ENCODE measurements around the gene NEXN. TPM values are rescaled to one million over a fixed set of nuclear protein-coding genes. Genes with fewer than 3 reads are reported as not detected.
A peak's percentile ranks its signal among the peaks of the same experiment; 100 is the strongest.

The NEXN gene
- total and polyA plus RNA-seq, 4 donors, result 0.51 to 2.4 (median 1.7) TPM

DNA sequence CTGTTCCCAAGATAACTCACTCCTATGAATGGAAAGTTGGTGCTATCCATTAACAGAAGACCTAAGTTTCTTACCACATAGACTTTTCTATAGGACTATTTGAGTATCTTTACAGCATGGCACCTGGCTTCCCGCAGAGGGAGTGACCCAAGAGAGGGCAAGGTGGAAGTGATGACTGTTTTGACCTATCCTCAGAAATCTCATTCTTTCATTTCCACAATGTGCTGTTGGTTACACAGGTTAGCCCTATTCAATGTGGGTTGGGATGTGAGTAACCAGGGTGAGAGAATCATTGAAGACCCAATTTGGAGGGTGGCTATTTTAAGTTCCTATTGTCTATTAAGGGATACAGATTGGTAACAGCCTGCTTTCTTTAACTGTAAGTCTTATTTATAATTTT, 38.3 kb upstream of the NEXN start (continued):
- TF ChIP-seq, protein P1, sequence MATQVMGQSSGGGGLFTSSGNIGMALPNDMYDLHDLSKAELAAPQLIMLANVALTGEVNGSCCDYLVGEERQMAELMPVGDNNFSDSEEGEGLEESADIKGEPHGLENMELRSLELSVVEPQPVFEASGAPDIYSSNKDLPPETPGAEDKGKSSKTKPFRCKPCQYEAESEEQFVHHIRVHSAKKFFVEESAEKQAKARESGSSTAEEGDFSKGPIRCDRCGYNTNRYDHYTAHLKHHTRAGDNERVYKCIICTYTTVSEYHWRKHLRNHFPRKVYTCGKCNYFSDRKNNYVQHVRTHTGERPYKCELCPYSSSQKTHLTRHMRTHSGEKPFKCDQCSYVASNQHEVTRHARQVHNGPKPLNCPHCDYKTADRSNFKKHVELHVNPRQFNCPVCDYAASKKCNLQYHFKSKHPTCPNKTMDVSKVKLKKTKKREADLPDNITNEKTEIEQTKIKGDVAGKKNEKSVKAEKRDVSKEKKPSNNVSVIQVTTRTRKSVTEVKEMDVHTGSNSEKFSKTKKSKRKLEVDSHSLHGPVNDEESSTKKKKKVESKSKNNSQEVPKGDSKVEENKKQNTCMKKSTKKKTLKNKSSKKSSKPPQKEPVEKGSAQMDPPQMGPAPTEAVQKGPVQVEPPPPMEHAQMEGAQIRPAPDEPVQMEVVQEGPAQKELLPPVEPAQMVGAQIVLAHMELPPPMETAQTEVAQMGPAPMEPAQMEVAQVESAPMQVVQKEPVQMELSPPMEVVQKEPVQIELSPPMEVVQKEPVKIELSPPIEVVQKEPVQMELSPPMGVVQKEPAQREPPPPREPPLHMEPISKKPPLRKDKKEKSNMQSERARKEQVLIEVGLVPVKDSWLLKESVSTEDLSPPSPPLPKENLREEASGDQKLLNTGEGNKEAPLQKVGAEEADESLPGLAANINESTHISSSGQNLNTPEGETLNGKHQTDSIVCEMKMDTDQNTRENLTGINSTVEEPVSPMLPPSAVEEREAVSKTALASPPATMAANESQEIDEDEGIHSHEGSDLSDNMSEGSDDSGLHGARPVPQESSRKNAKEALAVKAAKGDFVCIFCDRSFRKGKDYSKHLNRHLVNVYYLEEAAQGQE (IDR thresholded peaks at IDR 0.05), result no peak

DNA sequence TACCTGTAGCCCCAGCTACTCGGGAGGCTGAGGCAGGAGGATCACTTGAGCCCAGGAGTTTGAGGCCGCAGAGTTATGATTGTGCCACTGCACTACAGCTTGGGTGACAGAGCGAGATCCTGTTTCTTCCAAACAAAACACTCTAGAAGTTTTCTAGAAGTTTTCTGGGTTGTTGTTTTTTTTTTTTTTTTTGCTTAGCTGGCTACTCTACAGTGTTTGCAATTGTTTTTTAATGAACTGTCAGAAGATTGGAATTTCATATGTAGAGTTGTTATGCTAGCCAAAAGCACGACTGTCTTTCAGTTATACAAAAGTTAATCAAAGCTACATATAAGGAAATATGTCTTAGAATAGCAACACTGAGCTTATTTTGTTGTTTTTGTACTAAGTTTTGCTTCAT, 30.9 kb upstream of the NEXN start:
- Histone ChIP-seq H3K4me1 (ENCODE audit: control insufficient read depth in 4 of 4, insufficient read depth in 4 of 4, low read length in 3 of 4) (peaks cover 0 to 11% (median 3%) of the 10 kb centered on the region in 4 donors), H3K4me3 (ENCODE audit: low read depth in 1 of 3, low read length in 3 of 3) (no peak overlapping the region), H3K9me3 (ENCODE audit: control insufficient read depth in 4 of 4, low read length in 3 of 4) (peaks cover 0 to 4% (median 0%) of the 10 kb centered on the region in 4 donors), H3K27ac (ENCODE audit: low read depth in 1 of 2, low read length in 2 of 2) (no peak overlapping the region), H3K9ac (ENCODE audit: low read depth in 1 of 2, low read length in 2 of 2) (no peak overlapping the region), H3K27me3 (ENCODE audit: control insufficient read depth in 4 of 4, insufficient read depth in 4 of 4, low read length in 3 of 4) (no peaks in the 10 kb centered on the region), H3K36me3 (ENCODE audit: control insufficient read depth in 4 of 4, insufficient read depth in 3 of 4, low read depth in 1 of 4, low read length in 3 of 4) (peaks cover 0 to 2% (median 0%) of the 10 kb centered on the region in 4 donors)
- 96% methylated on average over 4 of the region's 4 CpGs for WGBS
- no peak for DNase-seq (ENCODE audit: low spot score)
- TF ChIP-seq RAD21 (IDR thresholded peaks at IDR 0.05) (no peak), JUND (IDR thresholded peaks at IDR 0.05) (no peak)
- TF ChIP-seq, protein P2, sequence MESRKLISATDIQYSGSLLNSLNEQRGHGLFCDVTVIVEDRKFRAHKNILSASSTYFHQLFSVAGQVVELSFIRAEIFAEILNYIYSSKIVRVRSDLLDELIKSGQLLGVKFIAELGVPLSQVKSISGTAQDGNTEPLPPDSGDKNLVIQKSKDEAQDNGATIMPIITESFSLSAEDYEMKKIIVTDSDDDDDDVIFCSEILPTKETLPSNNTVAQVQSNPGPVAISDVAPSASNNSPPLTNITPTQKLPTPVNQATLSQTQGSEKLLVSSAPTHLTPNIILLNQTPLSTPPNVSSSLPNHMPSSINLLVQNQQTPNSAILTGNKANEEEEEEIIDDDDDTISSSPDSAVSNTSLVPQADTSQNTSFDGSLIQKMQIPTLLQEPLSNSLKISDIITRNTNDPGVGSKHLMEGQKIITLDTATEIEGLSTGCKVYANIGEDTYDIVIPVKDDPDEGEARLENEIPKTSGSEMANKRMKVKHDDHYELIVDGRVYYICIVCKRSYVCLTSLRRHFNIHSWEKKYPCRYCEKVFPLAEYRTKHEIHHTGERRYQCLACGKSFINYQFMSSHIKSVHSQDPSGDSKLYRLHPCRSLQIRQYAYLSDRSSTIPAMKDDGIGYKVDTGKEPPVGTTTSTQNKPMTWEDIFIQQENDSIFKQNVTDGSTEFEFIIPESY (IDR thresholded peaks at IDR 0.05), result no peak

DNA sequence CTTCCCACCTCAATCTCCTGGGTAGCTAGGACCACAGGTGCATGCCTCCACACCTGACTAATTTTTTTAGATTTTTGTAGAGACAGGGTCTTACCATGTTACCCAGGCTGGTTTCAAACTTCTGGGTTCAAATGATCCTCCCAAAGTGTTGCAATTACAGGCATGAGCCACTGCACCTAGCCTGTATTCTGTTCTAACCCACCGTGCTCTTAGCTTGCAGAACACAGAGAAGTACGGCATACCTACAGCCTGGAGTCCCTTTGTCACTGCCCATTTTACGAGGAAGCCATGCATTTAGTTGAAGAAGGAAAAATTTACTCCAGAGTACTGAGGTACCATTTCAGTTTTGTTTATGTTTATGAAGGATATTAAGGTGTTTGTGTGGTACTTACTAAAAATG, 29.7 kb upstream of the NEXN start:
- WGBS, result 96% methylated on average over 3 of the region's 3 CpGs
- H3K4me1 ChIP-seq (ENCODE audit: control insufficient read depth in 4 of 4, insufficient read depth in 4 of 4, low read length in 3 of 4), result peaks cover 0 to 11% (median 3%) of the 10 kb centered on the region in 4 donors
- no peak overlapping the region for H3K4me3 ChIP-seq (ENCODE audit: low read depth in 1 of 3, low read length in 3 of 3)
- H3K9ac ChIP-seq (ENCODE audit: low read depth in 1 of 2, low read length in 2 of 2), result peak overlapping the region in 1 of 2 donors; percentile 2
- peaks cover 0 to 2% (median under 1%) of the 10 kb centered on the region in 4 donors for H3K36me3 ChIP-seq (ENCODE audit: control insufficient read depth in 4 of 4, insufficient read depth in 3 of 4, low read depth in 1 of 4, low read length in 3 of 4)
- TF ChIP-seq HNF4A (conservative IDR thresholded peaks at IDR 0.05), result no peak
- no peak for TF ChIP-seq JUND (IDR thresholded peaks at IDR 0.05)
- TF ChIP-seq, protein P3, sequence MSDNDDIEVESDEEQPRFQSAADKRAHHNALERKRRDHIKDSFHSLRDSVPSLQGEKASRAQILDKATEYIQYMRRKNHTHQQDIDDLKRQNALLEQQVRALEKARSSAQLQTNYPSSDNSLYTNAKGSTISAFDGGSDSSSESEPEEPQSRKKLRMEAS (IDR thresholded peaks at IDR 0.05), result no peak
- TF ChIP-seq YY1 (IDR thresholded peaks at IDR 0.05), result no peak
- no peak for TF ChIP-seq RAD21 (IDR thresholded peaks at IDR 0.05)
- no peak for TF ChIP-seq TAF1 (conservative IDR thresholded peaks at IDR 0.05)
- DNase-seq (ENCODE audit: low spot score), result no peak
- no peak overlapping the region for H3K27ac ChIP-seq (ENCODE audit: low read depth in 1 of 2, low read length in 2 of 2)
- H3K9me3 ChIP-seq (ENCODE audit: control insufficient read depth in 4 of 4, low read length in 3 of 4), result peaks cover 0 to 4% (median 0%) of the 10 kb centered on the region in 4 donors
- no peaks in the 10 kb centered on the region for H3K27me3 ChIP-seq (ENCODE audit: control insufficient read depth in 4 of 4, insufficient read depth in 4 of 4, low read length in 3 of 4)

DNA sequence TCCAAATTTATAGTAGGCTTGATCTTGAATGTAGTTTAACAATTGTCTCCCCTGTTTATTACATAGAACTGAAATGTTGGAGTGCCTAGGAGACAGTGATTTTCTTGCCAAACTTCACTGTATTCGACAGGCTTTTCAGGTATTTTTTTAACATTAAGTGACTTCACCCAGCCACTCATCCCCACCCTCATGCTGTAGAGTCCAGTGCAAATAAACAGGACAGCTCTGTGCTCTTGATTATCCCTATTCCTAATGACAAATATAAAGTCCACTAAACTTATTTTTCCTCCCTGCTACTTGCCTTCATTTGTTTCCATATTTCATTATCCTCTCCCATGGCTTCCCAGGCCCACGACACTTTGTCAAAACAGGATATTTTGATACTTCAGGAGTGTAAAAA, 29.2 kb upstream of the NEXN start:
- H3K4me1 ChIP-seq (ENCODE audit: control insufficient read depth in 4 of 4, insufficient read depth in 4 of 4, low read length in 3 of 4), result peaks cover 0 to 11% (median 3%) of the 10 kb centered on the region in 4 donors
- no peak for DNase-seq (ENCODE audit: low spot score)
- peak overlapping the region in 1 of 2 donors; percentile 2 for H3K9ac ChIP-seq (ENCODE audit: low read depth in 1 of 2, low read length in 2 of 2)
- 61% methylated on average over 2 of the region's 2 CpGs for WGBS
- H3K4me3 ChIP-seq (ENCODE audit: low read depth in 1 of 3, low read length in 3 of 3), result no peak overlapping the region
- no peaks in the 10 kb centered on the region for H3K27me3 ChIP-seq (ENCODE audit: control insufficient read depth in 4 of 4, insufficient read depth in 4 of 4, low read length in 3 of 4)
- no peak for TF ChIP-seq YY1 (IDR thresholded peaks at IDR 0.05)
- TF ChIP-seq FOXA2 (IDR thresholded peaks at IDR 0.05), result no peak
- TF ChIP-seq, protein P3 (IDR thresholded peaks at IDR 0.05), result no peak
- no peak for TF ChIP-seq RXRA (IDR thresholded peaks at IDR 0.05)
- no peak for TF ChIP-seq TAF1 (conservative IDR thresholded peaks at IDR 0.05)
- TF ChIP-seq RAD21 (IDR thresholded peaks at IDR 0.05), result no peak
- TF ChIP-seq EGR1 (IDR thresholded peaks at IDR 0.05; ENCODE audit: low read depth in 2 of 2), result no peak
- no peak for TF ChIP-seq GABPA (IDR thresholded peaks at IDR 0.05 in 1 of 2, conservative IDR thresholded peaks at IDR 0.05 in 1 of 2)
- TF ChIP-seq, protein P2 (IDR thresholded peaks at IDR 0.05), result no peak
- no peak for TF ChIP-seq HNF4G (IDR thresholded peaks at IDR 0.05)
- no peak for TF ChIP-seq HNF4A (conservative IDR thresholded peaks at IDR 0.05)
- TF ChIP-seq, protein P4, sequence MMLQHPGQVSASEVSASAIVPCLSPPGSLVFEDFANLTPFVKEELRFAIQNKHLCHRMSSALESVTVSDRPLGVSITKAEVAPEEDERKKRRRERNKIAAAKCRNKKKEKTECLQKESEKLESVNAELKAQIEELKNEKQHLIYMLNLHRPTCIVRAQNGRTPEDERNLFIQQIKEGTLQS (IDR thresholded peaks at IDR 0.05), result no peak
- no peak overlapping the region for H3K27ac ChIP-seq (ENCODE audit: low read depth in 1 of 2, low read length in 2 of 2)
- peaks cover 0 to 4% (median 0%) of the 10 kb centered on the region in 4 donors for H3K9me3 ChIP-seq (ENCODE audit: control insufficient read depth in 4 of 4, low read length in 3 of 4)
- H3K36me3 ChIP-seq (ENCODE audit: control insufficient read depth in 4 of 4, insufficient read depth in 3 of 4, low read depth in 1 of 4, low read length in 3 of 4), result peaks cover 0 to 2% (median under 1%) of the 10 kb centered on the region in 4 donors

Data from liver (tissue), 9 donors.